DMS153 (cell line): ENCODE results near the gene PPP6R2.
"Not testable (repeated sequence)": the region's sequence is repeated elsewhere in the genome, so short reads cannot be mapped to it uniquely, and the experiment has no call there.

Source experiments
- DNase-seq: peaks from one replicate; lab custom pipeline; 2025; lab: John Stamatoyannopoulos, UW

The PPP6R2 gene

GRCh38 chr22:50318698-50319411 is 24.3 kb upstream of the PPP6R2 start:
- DNase-seq, result no peak

GRCh38 chr22:50319503-50319951 is 23.6 kb upstream of the PPP6R2 start:
- DNase-seq, result no peak

- DNase-seq, result no peak
These were observed 23.0 kb upstream of the PPP6R2 start for GRCh38 chr22:50320116-50320515.

GRCh38 chr22:50320671-50321325 is 22.3 kb upstream of the PPP6R2 start:
- no peak for DNase-seq

- not testable (repeated sequence) for DNase-seq
These were observed 20.6 kb upstream of the PPP6R2 start for GRCh38 chr22:50322382-50323104.

- DNase-seq, result no peak
These were observed 19.2 kb upstream of the PPP6R2 start for GRCh38 chr22:50323900-50324299.

GRCh38 chr22:50325444-50326224 is 17.5 kb upstream of the PPP6R2 start:
- no peak for DNase-seq

GRCh38 chr22:50326225-50326955 is 16.7 kb upstream of the PPP6R2 start:
- no peak for DNase-seq

GRCh38 chr22:50326956-50327710 is 16.0 kb upstream of the PPP6R2 start, which contains the start of gene DENND6B:
DENND6B (minus strand) TSS chr22:50327012; CDS start chr22:50326988, 24 bp downstream.
- DNase-seq, result peak; percentile 56

- no peak for DNase-seq
These were observed 15.5 kb upstream of the PPP6R2 start for GRCh38 chr22:50327711-50328019.

- no peak for DNase-seq
These were observed 13.9 kb upstream of the PPP6R2 start for GRCh38 chr22:50329236-50329635.

GRCh38 chr22:50334433-50334832 is 8.7 kb upstream of the PPP6R2 start:
- not testable (repeated sequence) for DNase-seq

GRCh38 chr22:50337262-50338041 is 5.7 kb upstream of the PPP6R2 start:
- DNase-seq, result no peak

GRCh38 chr22:50338042-50338573 is 5.0 kb upstream of the PPP6R2 start:
- no peak for DNase-seq

GRCh38 chr22:50338860-50339462 is 4.2 kb upstream of the PPP6R2 start:
- DNase-seq, result no peak

- DNase-seq, result no peak
These were observed 2.9 kb upstream of the PPP6R2 start for GRCh38 chr22:50339945-50340879.

GRCh38 chr22:50341977-50342650 is 1.0 kb upstream of the PPP6R2 start:
- DNase-seq, result peak; percentile 76

- no peak for DNase-seq
These were observed 411 bp downstream of the PPP6R2 start for GRCh38 chr22:50343541-50343935.
